Natural killer cell (primary cell): ENCODE data around the gene HIGD1C. TPM values are rescaled to one million over a fixed set of nuclear protein-coding genes. Genes with fewer than 3 reads are reported as not detected.
A peak's percentile ranks its signal among the peaks of the same experiment; 100 is the strongest.

Experiments
- ATAC-seq, 3 donors: fragments of 150-1000 bp in 2 of 3; fragments of 200-7000 bp in 1 of 3; cut with Tn5 transposase; 1 replicate in 1 of 3; 2 replicates in 2 of 3; pipeline ENCODE4 v1.10.0; 2021; ENCODE audit warnings: mild to moderate bottlenecking in 2 of 3, moderate library complexity in 2 of 3
- DNase-seq, 2 donors: peaks; one replicate each; pipeline versions ENCODE4 v3.0.0 to v3.0.0-alpha.2; 2013 to 2021; ENCODE audit warnings: mixed read lengths in 1 of 2
- H3K27ac ChIP-seq: one replicate; pipeline ENCODE4 v1.5.1; 2013; ENCODE audit warnings: mild to moderate bottlenecking, low read length
- H3K27me3 ChIP-seq: one replicate; pipeline ENCODE4 v1.6.1; 2013; ENCODE audit warnings: low read length; ENCODE audit not compliant: control insufficient read depth, insufficient read depth
- H3K36me3 ChIP-seq: one replicate; pipeline ENCODE4 v1.6.1; 2013; ENCODE audit warnings: low read length; ENCODE audit not compliant: control insufficient read depth, insufficient read depth
- H3K4me1 ChIP-seq: one replicate; pipeline ENCODE4 v1.6.1; 2013; ENCODE audit warnings: low read length; ENCODE audit not compliant: control insufficient read depth, insufficient read depth
- H3K4me3 ChIP-seq: one replicate; pipeline ENCODE4 v1.5.1; 2013; ENCODE audit warnings: low read length
- H3K9me3 ChIP-seq: one replicate; pipeline ENCODE4 v1.6.1; 2013; ENCODE audit warnings: low read length; ENCODE audit not compliant: control insufficient read depth, insufficient read depth
- H3K27ac Mint-ChIP-seq, 2 donors: one replicate each; pipeline ENCODE4 v1.8.0; 2022; ENCODE audit warnings: mild to moderate bottlenecking in 2 of 2, mixed read lengths in 2 of 2, moderate library complexity in 1 of 2
- H3K27me3 Mint-ChIP-seq, 2 donors: one replicate each; pipeline ENCODE4 v1.8.0; 2022; ENCODE audit warnings: low read depth in 2 of 2, mixed read lengths in 2 of 2
- H3K36me3 Mint-ChIP-seq: one replicate; pipeline ENCODE4 v1.8.0; 2022; ENCODE audit warnings: mixed read lengths
- H3K4me1 Mint-ChIP-seq, 2 donors: one replicate each; pipeline ENCODE4 v1.8.0; 2022; ENCODE audit warnings: mixed read lengths in 2 of 2
- H3K4me3 Mint-ChIP-seq: one replicate; pipeline ENCODE4 v1.8.0; 2022; ENCODE audit warnings: mild to moderate bottlenecking, moderate library complexity, mixed read lengths
- H3K9me3 Mint-ChIP-seq, 2 donors: one replicate each; pipeline ENCODE4 v1.8.0; 2022; ENCODE audit warnings: mixed read lengths in 2 of 2
- WGBS: methylation state at CpG from one replicate; pipeline ENCODE4 v1.1.7; 2013; ENCODE audit warnings: missing lambda C conversion rate; ENCODE audit not compliant: insufficient coverage; 5-methylcytosine and 5-hydroxymethylcytosine counted together
- intact Hi-C: fragments of 100-400 bp; cut with micrococcal nuclease; formaldehyde crosslinking; loops from one replicate; pipeline ENCODE4 v1.14.2; 2022
- total RNA-seq, 4 donors: library from RNA; stranded (reverse); fragments of 120-200 nt in 1 of 4; gene quantifications; one replicate each; pipeline versions ENCODE4 v1.2.3 to v1.2.4, GENCODE V29; 2013 to 2022
- TF ChIP-seq, protein P1 (sequence below): fragments of 200-600 bp; IDR thresholded peaks from one replicate; pipeline ENCODE4 v1.8.0; 2022; ENCODE audit warnings: antibody characterized with exemption

The HIGD1C gene
- total RNA-seq, 3 donors from 2014 or later (not counting 1 experiment from before 2014, with no cell fraction given): not detected

DNA sequence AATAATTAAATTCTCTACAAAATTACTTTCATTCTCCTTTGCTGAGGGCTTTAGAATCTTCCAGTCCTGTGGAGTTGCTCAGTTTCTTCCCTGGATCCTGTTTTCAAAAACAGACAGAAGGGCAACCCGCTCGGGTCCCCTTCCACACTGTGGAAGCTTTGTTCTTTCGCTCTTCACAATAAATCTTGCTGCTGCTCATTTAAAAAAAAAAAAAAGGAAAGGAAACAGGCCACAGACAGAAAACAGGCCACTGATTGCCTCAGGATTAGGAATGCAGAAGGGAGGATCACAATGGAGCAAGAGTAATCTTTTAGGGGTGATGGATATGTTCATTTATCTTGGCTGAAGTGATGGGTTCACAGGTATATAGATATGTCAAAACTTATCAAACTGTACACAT is 29.5 kb upstream of the HIGD1C start:
- Histone ChIP-seq H3K4me3 (no peak overlapping the region), H3K36me3 (no peaks in the 10 kb centered on the region), H3K9me3 (no peaks in the 10 kb centered on the region), H3K27ac (peak overlapping the region; percentile 72), H3K27me3 (no peaks in the 10 kb centered on the region), H3K4me1 (peaks cover 22% of the 10 kb centered on the region)
- TF ChIP-seq, protein P1, sequence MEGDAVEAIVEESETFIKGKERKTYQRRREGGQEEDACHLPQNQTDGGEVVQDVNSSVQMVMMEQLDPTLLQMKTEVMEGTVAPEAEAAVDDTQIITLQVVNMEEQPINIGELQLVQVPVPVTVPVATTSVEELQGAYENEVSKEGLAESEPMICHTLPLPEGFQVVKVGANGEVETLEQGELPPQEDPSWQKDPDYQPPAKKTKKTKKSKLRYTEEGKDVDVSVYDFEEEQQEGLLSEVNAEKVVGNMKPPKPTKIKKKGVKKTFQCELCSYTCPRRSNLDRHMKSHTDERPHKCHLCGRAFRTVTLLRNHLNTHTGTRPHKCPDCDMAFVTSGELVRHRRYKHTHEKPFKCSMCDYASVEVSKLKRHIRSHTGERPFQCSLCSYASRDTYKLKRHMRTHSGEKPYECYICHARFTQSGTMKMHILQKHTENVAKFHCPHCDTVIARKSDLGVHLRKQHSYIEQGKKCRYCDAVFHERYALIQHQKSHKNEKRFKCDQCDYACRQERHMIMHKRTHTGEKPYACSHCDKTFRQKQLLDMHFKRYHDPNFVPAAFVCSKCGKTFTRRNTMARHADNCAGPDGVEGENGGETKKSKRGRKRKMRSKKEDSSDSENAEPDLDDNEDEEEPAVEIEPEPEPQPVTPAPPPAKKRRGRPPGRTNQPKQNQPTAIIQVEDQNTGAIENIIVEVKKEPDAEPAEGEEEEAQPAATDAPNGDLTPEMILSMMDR: no peak
- ATAC-seq (no peak), DNase-seq (no peak)
- Mint-ChIP-seq H3K27me3 (peaks cover 0 to 5% of the 10 kb centered on the region in 2 donors), H3K36me3 (peaks cover 5% of the 10 kb centered on the region), H3K27ac (peak overlapping the region; percentile 92 to 95), H3K4me1 (peaks cover 49 to 53% of the 10 kb centered on the region in 2 donors), H3K9me3 (peaks cover 0 to under 1% of the 10 kb centered on the region in 2 donors), H3K4me3 (peak overlapping the region; percentile 70)
- WGBS: 78% methylated on average over 3 of the region's 3 CpGs
- intact Hi-C loops: loop anchor here (10.0 kb wide), 1 partner anchor 102 kb away; the partner anchor contains the start of gene SLC11A2

DNA sequence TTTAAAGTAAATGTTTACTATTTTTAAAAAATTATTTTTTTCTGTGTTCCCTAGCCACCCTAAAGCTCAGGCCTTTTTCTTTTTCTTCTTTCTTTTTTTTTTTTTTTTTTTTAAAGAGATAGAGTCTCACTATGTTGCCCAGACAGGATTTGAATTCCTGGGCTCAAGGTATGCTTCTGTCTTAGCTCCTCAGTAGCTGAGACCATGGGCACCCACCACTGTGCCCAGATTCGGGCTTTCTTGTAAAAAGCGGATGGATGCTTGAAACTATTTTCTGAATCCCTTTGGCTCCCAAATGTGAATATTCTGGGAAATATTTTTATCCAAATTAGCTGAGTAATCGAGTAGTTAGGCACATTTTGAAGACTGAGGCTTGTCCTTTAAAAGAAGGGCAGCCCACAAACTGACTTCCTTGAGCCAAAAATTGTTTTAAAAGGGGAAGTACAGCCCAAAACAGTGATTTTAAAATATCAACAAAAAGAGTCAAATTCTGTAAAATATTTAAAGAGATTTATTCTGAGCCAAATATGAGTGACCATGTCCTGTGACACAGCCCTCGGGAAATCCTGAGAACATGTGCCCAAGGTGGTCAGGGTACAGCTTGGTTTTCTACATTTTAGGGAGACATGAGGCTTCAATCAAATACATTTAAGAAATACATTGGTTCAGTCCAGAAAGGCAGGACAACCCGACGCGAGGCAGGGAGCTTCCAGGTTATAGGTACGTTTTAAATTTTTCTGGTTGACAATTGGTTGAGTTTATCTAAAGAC is 28.8 kb upstream of the HIGD1C start:
- intact Hi-C loops: loop anchor here (10.0 kb wide), 1 partner anchor 101 kb away; the partner anchor contains the start of gene SLC11A2
- Histone ChIP-seq H3K4me1 (peaks cover 28% of the 10 kb centered on the region), H3K36me3 (no peaks in the 10 kb centered on the region), H3K27ac (peak overlapping the region; percentile 72), H3K4me3 (peak overlapping the region; percentile 29), H3K27me3 (no peaks in the 10 kb centered on the region), H3K9me3 (no peaks in the 10 kb centered on the region)
- Mint-ChIP-seq H3K4me1 (peaks cover 56 to 60% of the 10 kb centered on the region in 2 donors), H3K36me3 (no peaks in the 10 kb centered on the region), H3K9me3 (no peaks in the 10 kb centered on the region), H3K27ac (peak overlapping the region; percentile 92 to 95), H3K27me3 (no peaks in the 10 kb centered on the region), H3K4me3 (peak overlapping the region; percentile 96)
- no peak for DNase-seq
- WGBS: 20% methylated on average over 8 of the region's 8 CpGs
- ATAC-seq: no peak
- TF ChIP-seq, protein P1: no peak

DNA sequence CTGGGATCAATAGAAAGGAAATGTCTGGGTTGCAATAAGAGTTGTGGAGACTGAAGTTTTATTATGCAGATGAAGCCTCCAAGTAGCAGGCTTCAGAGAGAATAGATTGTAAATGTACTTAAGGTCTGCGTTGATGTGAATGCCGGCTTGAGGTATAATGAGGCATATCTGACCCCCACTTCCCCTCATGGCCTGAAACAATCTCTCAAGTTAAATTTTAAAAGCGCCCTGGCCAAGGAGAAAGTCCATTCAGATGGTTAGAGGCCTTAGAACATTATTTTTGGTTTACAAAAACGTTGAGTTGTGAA is 28.3 kb upstream of the HIGD1C start:
- DNase-seq: no peak
- Histone ChIP-seq H3K36me3 (no peaks in the 10 kb centered on the region), H3K4me1 (peaks cover 32% of the 10 kb centered on the region), H3K27me3 (no peaks in the 10 kb centered on the region), H3K27ac (peak overlapping the region; percentile 72), H3K4me3 (peak overlapping the region; percentile 29), H3K9me3 (no peaks in the 10 kb centered on the region)
- Mint-ChIP-seq H3K9me3 (no peaks in the 10 kb centered on the region), H3K4me1 (peaks cover 60 to 64% of the 10 kb centered on the region in 2 donors), H3K36me3 (no peaks in the 10 kb centered on the region), H3K27me3 (no peaks in the 10 kb centered on the region), H3K27ac (peak overlapping the region; percentile 92 to 95), H3K4me3 (peak overlapping the region; percentile 96)
- TF ChIP-seq, protein P1: no peak
- 8% methylated on average over 2 of the region's 4 CpGs for WGBS
- intact Hi-C loops: loop anchor here (10.0 kb wide), 1 partner anchor 101 kb away; the partner anchor contains the start of gene SLC11A2
- ATAC-seq: peak; percentile 22 to 32 (median 26)
